ENCODE data around the gene LAPTM5.
A peak's percentile ranks its signal among the peaks of the same experiment; 100 is the strongest.

LAPTM5 gene

DNA sequence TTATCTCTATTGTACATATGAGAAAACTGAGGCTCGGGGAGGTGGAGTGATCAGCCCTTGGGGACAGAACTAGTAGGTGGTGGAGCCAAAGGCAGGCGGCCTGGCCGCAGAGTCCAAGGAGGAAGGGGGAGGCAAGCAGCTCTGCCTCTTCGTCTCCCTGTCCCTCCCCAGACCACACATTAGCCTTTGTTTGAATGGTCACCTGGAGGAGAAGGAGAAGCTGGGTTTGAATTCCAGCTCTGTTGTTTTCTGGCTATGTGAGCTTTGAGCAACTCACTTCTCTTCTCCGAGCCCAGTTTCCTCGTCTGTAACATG is 21.4 kb upstream of the LAPTM5 start:
- DNase-seq (ENCODE audit: extremely low spot score): no peak
- ChIA-PET POLR2A (interaction anchor here (3.4 kb wide), 1 partner anchor 60 kb away, joined by 33 read pairs; no protein-coding TSS in a partner anchor), CTCF (interaction anchor here (0.9 to 6.9 kb wide), 7 partner anchors 10 to 146 kb away, joined by 3 to 116 read pairs (median 8); partner anchors contain the start of gene MATN1)
- TF ChIP-seq, protein P1, sequence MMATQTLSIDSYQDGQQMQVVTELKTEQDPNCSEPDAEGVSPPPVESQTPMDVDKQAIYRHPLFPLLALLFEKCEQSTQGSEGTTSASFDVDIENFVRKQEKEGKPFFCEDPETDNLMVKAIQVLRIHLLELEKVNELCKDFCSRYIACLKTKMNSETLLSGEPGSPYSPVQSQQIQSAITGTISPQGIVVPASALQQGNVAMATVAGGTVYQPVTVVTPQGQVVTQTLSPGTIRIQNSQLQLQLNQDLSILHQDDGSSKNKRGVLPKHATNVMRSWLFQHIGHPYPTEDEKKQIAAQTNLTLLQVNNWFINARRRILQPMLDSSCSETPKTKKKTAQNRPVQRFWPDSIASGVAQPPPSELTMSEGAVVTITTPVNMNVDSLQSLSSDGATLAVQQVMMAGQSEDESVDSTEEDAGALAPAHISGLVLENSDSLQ (IDR thresholded peaks at IDR 0.05): no peak
- TF ChIP-seq ARNT (IDR thresholded peaks at IDR 0.05) (no peak), FOXK2 (IDR thresholded peaks at IDR 0.05) (no peak)

DNA sequence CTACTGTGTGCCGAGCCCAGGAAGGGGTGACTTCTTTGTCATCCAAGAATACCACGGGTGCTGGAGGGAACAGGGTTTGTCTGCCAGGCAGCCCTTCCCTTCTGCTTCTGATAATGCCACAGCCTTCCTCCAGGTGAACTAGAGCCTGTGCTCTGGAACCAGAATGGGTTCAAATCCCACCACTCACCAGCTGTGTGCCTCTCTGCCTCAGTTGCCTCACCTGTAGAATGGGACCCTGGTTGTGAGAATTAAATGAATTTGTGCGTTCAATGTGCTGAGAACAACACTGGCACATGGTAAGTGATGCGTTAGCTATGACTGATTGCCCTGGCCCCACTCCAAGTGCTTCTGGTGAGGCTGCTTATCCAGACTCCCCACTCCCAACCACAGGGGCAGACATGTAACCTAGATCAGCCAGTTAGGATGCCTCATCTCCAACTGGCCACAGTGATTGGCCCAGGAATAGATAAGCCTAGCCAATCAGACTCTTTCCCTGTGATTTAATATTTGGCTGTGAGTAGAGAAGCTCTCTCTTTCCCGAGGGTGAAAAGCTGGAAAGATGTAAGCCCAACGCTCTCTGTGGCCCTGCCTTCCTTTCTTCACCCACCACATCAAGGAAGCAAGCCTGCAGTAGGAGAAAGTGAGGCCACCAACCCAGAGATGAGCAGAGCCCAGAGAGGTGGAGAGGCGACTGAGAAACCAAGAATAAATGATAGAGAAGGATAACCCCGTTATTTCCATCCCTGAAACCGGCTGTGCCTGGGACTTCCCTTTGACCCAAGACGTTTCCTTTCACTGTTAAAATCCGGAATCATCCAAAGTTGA is 20.8 kb upstream of the LAPTM5 start:
- DNase-seq (ENCODE audit: extremely low spot score): peak; percentile 58
- TF ChIP-seq L3MBTL2 (conservative IDR thresholded peaks at IDR 0.05) (no peak; the same call in 1 of the 2 replicates), ZNF384 (IDR thresholded peaks at IDR 0.05) (no peak), NFRKB (IDR thresholded peaks at IDR 0.05) (no peak), FOXM1 (IDR thresholded peaks at IDR 0.05; ENCODE audit: borderline replicate concordance) (no peak), FOXK2 (IDR thresholded peaks at IDR 0.05) (no peak), ELF4 (IDR thresholded peaks at IDR 0.05) (no peak), CTBP1 (IDR thresholded peaks at IDR 0.05; ENCODE audit: borderline replicate concordance) (no peak), TARDBP (IDR thresholded peaks at IDR 0.05) (no peak), FOXA1 (IDR thresholded peaks at IDR 0.05) (no peak)
- TF ChIP-seq, protein P1 (IDR thresholded peaks at IDR 0.05): no peak
- ChIA-PET POLR2A (interaction anchor here (3.4 kb wide), 1 partner anchor 60 kb away, joined by 33 read pairs; no protein-coding TSS in a partner anchor), CTCF (interaction anchor here (0.9 to 6.9 kb wide), 5 partner anchors 10 to 147 kb away, joined by 3 to 116 read pairs (median 6); partner anchors contain the start of gene MATN1)

DNA sequence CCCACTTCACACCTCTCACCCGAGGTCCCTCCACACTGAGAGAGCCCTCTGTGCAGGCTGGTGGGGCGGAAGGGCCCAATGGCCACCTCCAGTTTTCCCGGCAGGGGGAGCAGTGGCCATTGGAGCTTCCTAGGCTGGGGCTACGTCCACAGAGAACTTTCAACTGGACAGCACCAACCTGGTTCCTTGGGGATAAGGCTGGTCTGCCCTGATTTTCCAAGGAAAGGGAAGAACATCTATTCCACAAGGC is 20.3 kb upstream of the LAPTM5 start:
- POLR2A ChIA-PET: interaction anchor here (3.4 kb wide), 1 partner anchor 59 kb away, joined by 33 read pairs; no protein-coding TSS in a partner anchor
- CTCF ChIA-PET: interaction anchor here (2.2 to 6.9 kb wide), 2 partner anchors 15 to 58 kb away, joined by 6 to 116 read pairs; no protein-coding TSS in a partner anchor
- DNase-seq (ENCODE audit: extremely low spot score): no peak
- TF ChIP-seq FOXK2 (IDR thresholded peaks at IDR 0.05) (no peak), SUZ12 (IDR thresholded peaks at IDR 0.05) (no peak), FOXA1 (IDR thresholded peaks at IDR 0.05) (no peak), ARNT (IDR thresholded peaks at IDR 0.05) (no peak)

DNA sequence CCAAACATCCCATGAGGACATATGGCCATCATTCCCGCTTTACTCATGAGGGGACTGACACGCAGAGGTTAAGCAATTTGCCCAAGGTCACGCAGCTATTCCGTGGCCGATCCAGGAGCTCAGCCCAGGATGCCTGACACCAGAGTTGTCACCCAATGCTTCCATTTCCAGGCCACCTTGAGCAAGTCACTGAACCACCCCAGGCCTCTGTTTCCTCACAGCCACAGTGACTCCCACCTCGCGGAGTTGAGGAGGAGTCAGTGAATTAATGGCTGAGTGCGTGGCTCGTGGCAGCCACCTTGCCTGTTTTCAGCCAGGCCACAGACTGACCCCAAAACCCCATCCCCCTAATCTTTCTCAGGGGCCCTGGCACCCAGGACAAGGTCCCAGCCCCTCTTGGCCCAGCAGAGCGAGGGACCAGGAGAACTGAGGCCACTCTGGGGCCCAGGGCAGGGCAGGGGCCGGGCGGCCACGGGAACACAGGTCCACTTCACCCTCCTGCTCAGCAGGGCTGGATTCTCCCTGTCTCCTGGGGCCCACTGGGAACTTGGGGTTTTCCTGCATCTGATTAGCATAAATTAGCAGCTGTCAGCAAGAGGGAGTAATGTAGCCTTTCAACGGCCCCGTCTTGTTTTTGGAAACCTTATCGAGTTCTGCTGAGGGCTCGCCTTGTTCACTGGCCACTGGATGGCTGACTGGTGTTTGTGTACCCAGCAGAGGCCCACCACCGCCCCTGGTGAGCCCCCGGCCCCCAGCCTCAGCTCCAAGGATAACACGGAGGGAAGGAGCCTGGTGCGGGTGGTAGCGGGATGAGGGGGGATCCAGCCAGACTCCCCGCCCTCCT is 19.7 kb upstream of the LAPTM5 start:
- CTCF ChIA-PET: interaction anchor here (2.2 to 6.9 kb wide), 2 partner anchors 15 to 57 kb away, joined by 6 to 116 read pairs; no protein-coding TSS in a partner anchor
- DNase-seq (ENCODE audit: extremely low spot score): no peak
- POLR2A ChIA-PET: interaction anchor here (1.2 to 3.4 kb wide), 2 partner anchors 54 to 58 kb away, joined by 3 to 33 read pairs; partner anchors contain the start of gene MATN1
- TF ChIP-seq, protein P1 (IDR thresholded peaks at IDR 0.05): no peak
- TF ChIP-seq ZNF384 (IDR thresholded peaks at IDR 0.05): no peak
- TF ChIP-seq HDGF (IDR thresholded peaks at IDR 0.05; ENCODE audit: borderline replicate concordance): no peak
- no peak for TF ChIP-seq SUZ12 (IDR thresholded peaks at IDR 0.05)
- TF ChIP-seq FOXK2 (IDR thresholded peaks at IDR 0.05): no peak
- no peak for TF ChIP-seq TARDBP (IDR thresholded peaks at IDR 0.05)
- TF ChIP-seq ELF4 (IDR thresholded peaks at IDR 0.05): no peak

DNA sequence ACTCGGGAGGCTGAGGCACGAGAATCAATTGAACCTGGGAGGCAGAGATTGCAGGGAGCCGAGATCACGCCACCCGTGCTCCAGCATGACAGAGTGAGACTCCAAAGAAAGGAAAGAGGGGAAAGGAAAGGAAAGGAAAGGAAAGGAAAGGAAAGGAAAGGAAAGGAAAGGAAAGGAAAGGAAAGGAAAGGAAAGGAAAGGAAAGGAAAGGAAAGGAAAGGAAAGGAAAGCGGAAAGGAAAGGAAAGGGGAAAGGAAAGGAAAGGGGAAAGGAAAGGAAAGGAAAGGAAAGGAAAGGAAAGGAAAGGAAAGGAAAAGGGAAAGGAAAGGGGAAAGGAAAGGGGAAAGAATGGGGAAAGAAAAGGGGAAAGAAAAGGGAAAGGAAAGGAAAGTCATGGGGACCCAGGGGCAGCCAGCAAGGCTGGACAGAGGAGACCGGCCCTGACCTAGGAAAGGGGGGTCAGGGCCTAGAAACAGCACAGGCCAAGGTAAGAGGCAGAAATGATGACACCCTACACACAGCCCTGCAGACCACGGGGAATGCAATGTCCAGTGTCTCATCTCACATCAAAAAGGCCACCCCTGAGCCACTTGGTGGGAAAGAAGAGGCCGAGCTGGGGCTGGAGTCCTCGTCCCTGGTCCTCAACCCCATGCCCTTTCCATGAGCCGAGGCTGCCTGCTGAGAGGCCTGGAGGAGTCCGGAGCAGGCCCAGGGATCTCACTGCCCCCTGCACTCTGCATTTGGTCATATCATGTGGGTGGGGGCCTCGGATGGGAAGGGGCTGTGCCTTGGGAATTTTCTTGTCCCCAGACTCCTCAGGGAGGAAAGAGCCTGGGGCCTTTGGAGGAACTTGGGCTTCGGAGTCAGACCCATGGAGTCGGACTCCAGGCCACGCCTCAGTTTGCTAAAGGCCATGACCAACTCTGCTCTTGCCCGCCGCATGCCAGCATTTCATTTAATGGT is 18.8 kb upstream of the LAPTM5 start:
- POLR2A ChIA-PET: interaction anchor here (1.2 kb wide), 1 partner anchor 53 kb away, joined by 3 read pairs; the partner anchor contains the start of gene MATN1
- DNase-seq (ENCODE audit: extremely low spot score): no peak
- CTCF ChIA-PET: interaction anchor here (2.2 kb wide), 1 partner anchor 14 kb away, joined by 6 read pairs; no protein-coding TSS in a partner anchor
- TF ChIP-seq ZNF384 (IDR thresholded peaks at IDR 0.05): no peak

DNA sequence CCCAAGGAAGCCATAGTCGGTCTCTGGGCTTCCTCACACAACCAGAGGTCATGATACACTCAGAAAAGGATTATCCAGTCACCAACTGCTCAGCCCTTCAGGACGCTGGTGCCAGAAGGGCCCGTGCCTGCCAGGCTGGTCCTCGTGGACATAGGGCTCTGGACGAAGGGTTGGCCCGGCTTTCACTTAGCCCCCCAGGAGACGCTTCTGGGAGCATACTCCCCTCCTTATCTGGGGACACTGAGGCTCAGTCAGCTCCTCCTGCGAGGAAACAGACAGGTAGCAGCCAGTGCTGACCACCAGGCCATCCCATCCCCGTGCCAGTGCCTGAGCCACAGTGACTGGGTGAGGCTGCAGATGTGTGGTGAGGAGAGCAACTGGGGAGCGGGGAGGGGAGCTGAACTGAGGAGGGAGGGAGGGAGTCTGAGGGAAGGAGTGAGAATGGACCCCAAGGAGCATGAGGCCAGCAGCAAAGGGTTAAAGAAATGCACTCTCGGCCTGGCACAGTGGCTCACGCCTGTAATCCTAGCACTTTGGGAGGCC is 17.9 kb upstream of the LAPTM5 start:
- DNase-seq (ENCODE audit: extremely low spot score): no peak
- ChIA-PET POLR2A (no interaction called here), CTCF (no interaction called here)
- TF ChIP-seq FOXM1 (IDR thresholded peaks at IDR 0.05; ENCODE audit: borderline replicate concordance) (no peak), TARDBP (IDR thresholded peaks at IDR 0.05) (no peak), ZNF384 (IDR thresholded peaks at IDR 0.05) (no peak), L3MBTL2 (conservative IDR thresholded peaks at IDR 0.05) (no peak), HDGF (IDR thresholded peaks at IDR 0.05; ENCODE audit: borderline replicate concordance) (no peak)
- TF ChIP-seq, protein P1 (IDR thresholded peaks at IDR 0.05): no peak

Data from HEK293T (cell line).